ENCODE data around the gene MIXL1. TPM values are rescaled to one million over a fixed set of nuclear protein-coding genes. Genes with fewer than 3 reads are reported as not detected.
A peak's percentile ranks its signal among the peaks of the same experiment; 100 is the strongest.
"Not testable (repeated sequence)": the region's sequence is repeated elsewhere in the genome, so short reads cannot be mapped to it uniquely, and the experiment has no call there.

MIXL1 gene
- total RNA-seq, 1 donor: 1.6 TPM

DNA sequence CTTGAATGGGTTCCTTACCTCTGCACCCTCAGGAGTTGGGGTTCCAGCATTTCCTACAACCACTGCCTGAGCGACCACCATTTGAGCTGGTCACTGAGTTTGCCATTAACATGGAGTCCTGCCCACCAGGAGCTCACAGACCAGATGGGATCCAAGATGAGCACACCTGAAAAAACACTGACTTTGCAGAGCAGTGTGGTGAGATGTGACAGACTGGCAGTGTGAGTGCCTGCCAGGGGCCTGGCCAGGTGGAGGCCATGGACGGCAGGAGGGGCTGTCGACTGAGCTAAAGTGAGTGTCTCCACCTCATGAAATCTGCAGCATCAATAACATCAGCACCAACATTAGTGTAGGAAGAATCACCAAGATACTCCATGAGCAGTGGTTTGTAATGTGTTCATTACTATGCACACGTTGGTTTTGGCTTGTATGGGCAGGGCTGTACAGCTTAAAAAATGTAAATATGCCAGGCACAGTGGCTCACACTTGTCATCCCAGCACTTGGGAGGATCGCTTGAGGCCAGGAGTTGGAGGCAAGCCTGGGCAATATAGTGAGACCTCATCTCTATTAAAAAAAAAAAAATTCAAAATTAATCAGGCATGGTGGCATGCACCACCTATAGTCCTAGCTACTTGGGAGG lies 12.2 kb upstream of the MIXL1 start:
- DNase-seq (ENCODE audit: low read depth in 2 of 3, low spot score in 2 of 3): no peak

DNA sequence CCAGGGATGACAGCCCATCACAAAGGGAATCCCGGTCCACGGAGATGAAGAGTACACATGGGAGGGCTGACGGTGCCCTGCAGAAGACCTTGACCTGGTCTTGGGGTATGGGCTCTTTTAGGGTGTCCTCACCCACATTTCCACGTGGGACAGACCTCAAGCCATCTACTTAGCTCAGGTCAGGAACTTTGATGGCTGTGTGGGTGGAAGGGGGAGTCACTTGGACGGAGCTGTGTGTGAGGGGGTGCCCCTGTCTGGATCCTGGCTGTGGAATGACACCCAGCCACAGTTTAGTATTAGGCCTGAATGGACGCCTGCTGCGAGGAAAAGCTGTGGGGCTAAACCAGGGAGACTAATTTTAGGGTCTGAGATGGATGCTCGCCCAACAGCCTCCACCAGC lies 10.9 kb upstream of the MIXL1 start:
- no peak for DNase-seq (ENCODE audit: low read depth in 2 of 3, low spot score in 2 of 3)

DNA sequence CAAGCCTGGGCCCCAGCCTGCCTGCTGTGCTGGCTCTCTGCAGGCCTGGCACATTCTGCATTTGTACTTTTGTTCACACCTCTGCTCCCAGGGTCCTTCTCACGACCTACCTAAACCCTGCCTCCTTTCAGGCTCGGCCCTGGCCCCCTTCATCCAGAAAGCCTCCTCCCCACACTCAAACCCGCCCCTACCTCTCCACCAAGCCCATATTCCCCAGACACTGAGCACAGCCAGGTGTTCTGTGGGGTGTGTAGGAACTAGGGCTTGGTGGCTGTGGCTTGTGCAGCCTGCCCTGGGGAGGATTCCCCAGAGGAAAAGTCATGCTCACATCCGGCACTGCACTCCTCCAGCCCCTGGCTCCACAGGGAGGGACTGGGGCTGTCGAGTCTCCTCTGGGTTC lies 8.2 kb upstream of the MIXL1 start:
- no peak for DNase-seq (ENCODE audit: low read depth in 2 of 3, low spot score in 2 of 3)

DNA sequence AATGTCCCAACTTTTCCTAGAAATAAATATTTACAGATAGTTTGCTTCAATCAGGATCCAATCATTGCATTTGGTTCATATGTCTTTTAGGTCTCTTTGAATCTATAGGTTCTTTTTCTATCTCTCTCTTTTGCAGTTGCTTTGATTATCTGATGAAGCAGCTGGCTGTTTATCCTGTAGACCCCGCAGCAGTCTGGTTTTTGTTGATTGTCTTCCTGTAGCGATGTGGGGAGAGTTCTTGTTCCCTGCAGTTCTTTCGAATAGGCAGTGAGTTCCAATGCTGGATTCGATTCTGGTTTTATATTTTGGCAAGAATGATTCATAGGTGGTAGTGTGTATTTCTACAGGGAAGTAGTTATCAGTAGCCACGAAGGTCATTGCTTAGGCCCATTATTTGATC lies 7.4 kb upstream of the MIXL1 start:
- peak in 1 of 3 donors; percentile 13 for DNase-seq (ENCODE audit: low read depth in 2 of 3, low spot score in 2 of 3)

DNA sequence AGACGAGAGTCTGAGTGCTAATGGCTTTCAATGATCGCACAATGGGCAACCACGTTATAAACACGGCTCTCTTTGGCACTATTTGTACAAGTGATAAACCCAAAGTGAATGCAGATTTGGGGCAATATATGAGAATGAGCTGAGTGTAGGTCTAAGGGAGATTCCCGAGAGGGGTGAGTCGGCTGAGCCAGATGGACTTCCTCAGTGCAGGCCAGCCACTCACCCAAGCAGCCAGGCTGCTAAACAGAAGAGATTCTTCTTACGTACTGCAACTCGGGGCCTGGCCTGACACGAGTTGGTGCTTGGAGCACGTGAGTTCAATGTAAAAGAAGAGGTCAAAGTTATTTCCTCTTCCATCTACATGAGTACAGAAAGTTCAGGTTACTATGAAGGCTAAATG lies 6.2 kb upstream of the MIXL1 start:
- no peak for DNase-seq (ENCODE audit: low read depth in 2 of 3, low spot score in 2 of 3)

DNA sequence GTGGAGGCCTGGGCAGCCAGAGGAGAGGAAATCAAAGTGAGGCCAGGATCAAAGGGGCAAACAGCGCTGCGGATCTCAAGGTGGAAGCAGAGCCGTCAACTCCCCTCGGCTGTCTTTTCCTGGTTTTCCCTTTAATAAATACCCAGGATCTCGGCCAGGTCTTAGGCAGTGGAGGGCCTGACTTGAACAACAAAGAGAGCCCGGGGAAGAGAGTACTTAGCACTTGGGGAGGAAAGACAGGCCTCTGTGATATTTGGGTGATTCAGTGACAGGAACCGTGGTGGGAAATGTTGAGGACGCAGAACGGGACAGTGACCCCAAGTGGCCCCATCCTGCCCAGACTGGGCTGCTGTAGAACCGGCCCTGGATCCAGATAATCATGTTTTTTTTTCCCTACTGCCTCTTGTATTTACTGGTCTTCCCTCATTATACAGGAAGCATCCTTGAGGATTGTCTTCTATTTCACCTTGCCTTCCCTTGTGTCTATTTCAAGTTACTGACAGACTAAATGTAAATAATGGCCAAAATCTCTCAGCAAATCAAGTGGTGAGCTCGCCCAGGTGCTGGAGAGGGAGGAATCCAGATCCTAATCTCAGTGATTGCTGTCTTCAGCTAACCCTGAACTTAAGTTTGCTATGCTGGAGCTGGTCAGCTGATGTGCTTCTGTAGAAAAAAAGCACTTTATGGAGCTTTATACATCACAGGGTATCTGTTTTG lies 2.8 kb upstream of the MIXL1 start:
- DNase-seq (ENCODE audit: low read depth in 2 of 3, low spot score in 2 of 3): no peak

DNA sequence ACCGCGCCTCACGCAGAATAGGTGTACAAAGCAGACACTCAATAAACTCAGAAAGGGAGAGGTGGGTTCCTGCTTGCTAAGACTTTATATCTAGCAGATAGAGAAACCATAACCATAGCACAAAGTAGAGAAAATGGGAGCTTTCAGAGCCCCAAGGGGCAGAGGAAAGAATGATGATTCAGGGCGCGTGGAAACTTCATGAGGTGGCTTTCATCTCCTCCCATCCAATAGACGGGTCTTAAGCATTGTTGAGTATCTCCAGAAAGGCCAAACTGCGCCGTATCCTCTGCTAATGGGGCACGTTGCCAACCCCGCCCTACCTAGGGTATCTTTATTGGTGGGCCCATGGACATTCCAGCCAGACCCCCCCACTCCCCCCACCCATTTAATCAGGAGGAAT lies 778 bp upstream of the MIXL1 start:
- no peak for DNase-seq (ENCODE audit: low read depth in 2 of 3, low spot score in 2 of 3)

DNA sequence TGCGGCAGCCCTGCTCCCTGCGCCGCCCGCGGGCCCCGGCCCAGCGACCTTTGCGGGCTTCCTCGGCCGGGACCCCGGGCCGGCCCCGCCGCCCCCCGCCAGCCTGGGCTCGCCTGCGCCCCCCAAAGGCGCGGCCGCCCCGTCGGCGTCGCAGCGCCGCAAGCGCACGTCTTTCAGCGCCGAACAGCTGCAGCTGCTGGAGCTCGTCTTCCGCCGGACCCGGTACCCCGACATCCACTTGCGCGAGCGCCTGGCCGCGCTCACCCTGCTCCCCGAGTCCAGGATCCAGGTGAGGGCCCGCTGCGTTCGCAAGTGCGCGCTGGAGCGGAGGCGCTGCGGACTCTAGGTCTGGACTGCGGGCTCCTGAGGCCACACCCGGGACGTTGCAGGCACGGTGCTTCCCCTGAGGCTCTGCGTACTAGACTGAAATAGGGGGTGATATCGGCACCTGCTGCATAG lies 351 bp downstream of the MIXL1 start:
- peak in 2 of 3 donors; percentile 59 to 66 for DNase-seq (ENCODE audit: low read depth in 2 of 3, low spot score in 2 of 3)

DNA sequence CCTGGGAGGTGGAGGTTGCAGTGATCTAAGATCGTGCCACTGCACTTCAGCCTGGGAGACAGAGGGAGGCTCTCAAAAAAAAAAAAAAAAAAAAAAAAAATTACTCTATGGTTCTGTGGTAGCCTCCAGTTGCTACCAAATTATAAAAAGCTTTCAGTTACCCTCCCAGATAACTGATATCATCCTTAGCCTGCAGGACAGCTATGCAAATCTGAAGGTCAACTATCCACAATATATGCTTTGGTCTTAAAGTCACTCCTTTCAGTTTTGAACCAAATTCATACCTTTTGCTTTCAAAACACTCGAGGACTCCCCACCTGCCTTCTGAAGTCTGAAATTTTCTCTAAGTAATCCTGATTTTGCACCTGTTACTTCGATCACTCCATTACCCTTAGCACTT lies 3.1 kb downstream of the MIXL1 start:
- no peak for DNase-seq (ENCODE audit: low read depth in 2 of 3, low spot score in 2 of 3)

DNA sequence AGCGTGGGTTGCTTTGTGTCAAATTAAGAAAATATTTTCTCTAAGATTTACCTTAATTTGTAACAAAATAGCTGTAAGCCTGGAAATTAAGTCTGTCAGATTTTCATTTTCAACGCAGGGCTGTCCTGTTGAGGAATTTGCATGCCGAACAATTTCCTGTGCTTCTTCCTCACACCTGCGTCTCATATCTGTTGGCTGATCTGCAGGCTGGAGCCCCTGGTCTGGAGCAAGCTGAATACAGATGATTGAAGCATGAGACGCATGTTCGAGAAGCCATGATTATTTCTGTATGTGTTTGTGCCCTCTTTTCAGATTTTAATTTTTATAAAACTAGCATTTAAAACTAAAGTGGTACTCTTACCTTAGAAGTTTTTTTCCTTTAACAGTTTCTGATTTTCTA lies 9.8 kb downstream of the MIXL1 start:
- peak in 1 of 3 donors; percentile 20 for DNase-seq (ENCODE audit: low read depth in 2 of 3, low spot score in 2 of 3)

DNA sequence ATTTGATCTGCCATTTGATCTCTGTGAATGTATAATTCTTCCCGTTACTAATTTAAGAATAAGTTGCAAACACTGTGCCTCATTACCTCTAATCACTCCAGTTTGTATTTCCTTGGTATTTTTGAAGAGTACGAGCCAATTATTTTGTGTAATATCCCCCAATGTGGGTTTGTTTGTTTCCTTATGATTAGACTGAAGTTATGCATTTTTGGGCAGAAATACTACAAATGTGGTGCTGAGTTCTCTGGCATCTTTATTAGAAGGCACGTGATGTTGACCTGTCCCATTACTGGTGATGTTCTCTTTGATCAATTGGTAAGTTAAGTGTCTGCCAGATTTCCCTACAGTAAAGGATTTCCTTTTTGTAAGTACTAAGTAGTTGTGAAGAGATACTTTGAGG lies 10.3 kb downstream of the MIXL1 start:
- peak in 2 of 3 donors; percentile 26 to 61 for DNase-seq (ENCODE audit: low read depth in 2 of 3, low spot score in 2 of 3)

DNA sequence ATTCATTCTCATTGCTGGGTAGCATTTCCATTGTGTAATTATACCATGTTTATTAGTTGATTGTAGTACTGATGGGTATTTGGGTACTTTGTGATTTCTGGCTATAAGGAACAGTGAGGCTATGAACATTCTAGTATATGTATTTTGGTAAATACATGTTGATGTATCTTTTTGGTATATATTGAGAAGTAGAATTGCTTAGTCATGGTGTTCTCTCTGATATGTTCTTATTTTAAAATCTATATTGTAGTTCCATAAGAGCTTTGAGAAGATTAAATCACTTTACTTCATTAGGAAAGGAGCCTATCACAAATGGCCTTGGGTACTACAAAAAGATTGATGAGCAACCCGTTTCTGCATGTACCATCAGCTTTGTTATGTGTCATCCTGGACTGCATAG lies 13.4 kb downstream of the MIXL1 start:
- DNase-seq (ENCODE audit: low read depth in 2 of 3, low spot score in 2 of 3): no peak

DNA sequence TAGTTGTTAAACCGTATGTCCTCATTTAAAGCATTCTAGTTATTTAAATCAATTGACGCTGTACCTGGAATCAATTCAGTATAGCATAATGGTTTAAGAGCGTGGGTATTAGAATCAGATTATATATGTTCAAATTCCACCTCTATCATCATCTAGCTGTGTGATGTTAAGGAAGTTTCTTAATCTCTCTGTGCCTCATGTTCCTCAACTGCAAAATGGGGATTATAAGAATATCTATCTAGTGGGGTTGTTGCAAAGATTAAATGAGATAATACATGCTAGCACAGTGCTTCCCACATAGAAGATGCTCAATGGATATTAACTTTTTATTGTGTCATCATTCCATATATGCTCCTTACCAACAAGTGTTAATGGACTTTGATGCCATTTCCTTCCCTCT lies 16.0 kb downstream of the MIXL1 start:
- DNase-seq (ENCODE audit: low read depth in 2 of 3, low spot score in 2 of 3): no peak

DNA sequence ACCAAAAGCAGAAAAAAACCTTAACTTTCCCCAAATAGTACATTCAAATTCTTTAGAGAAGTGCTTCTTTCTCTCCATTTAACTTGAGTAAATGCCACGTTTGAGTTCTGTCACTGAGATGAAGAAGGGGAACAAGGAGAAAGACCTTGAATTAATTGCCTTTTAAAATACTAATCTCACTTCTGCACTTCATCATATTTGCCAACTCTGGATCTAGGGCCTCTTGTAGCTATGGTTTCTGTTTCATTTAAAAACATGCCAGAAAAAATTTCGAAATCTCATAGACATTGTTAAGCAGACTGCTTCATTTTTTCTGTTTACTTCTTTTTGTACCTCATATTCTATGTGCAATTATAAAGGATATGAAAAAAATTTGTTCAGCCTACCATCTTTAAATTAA lies 24.6 kb downstream of the MIXL1 start:
- DNase-seq (ENCODE audit: low read depth in 2 of 3, low spot score in 2 of 3): peak in 1 of 3 donors; percentile 51

DNA sequence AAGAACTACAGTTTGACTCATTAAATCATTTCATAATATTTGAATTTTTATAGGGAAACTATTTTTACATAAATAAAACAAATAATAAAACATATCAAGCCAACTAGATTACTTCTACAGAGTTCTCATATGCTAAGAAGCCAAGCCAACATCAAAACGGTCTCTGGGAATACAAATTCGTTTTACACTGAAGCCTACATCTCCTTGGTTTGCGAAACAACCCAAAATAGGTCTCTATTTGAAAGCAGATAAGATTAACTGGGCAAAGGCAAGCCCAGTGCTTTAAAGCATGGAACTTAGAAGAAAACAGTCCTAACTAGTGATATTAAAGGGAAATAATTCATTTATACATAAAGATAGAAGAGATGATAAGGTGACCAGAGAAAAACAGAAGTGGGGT lies 25.3 kb downstream of the MIXL1 start:
- no peak for DNase-seq (ENCODE audit: low read depth in 2 of 3, low spot score in 2 of 3)

DNA sequence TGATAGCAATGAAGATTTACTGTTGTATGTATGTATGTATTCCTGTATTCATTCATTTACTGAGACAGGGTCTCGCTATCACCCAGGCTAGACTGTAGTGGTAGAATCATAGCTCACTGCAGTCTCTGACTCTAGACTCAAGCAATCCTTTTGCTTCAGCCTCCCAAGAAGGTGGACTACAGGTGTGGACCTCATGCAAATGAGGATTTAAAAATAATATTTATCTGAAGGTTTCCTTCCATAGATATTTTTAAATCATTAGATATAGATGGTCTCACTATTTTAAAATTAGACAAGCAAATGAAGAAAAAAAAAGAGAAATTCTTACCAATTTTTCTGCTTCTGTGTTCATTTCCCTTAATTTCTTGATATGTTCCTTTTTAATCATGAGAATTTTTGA lies 27.0 kb downstream of the MIXL1 start:
- no peak for DNase-seq (ENCODE audit: low read depth in 2 of 3, low spot score in 2 of 3)

DNA sequence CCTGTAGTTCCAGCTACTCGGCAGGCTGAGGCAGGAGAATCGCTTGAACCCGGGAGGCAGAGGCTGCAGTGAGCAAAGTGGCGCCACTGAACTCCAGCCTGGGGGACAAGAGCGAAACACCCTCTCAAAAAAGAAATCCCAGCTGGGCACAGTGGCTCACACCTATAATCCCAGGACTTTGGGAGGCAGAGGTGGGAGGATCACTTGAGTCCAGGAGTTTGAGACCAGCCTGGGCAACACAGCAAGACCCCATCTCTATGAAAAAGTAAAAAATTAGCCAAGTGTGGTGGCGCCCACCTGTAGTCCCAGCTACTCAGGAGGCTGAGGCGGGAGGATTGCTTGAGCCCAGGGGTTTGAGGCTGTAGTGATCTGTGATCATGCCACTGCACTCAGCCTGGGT lies 29.4 kb downstream of the MIXL1 start:
- not testable (repeated sequence) for DNase-seq (ENCODE audit: low read depth in 2 of 3, low spot score in 2 of 3)

DNA sequence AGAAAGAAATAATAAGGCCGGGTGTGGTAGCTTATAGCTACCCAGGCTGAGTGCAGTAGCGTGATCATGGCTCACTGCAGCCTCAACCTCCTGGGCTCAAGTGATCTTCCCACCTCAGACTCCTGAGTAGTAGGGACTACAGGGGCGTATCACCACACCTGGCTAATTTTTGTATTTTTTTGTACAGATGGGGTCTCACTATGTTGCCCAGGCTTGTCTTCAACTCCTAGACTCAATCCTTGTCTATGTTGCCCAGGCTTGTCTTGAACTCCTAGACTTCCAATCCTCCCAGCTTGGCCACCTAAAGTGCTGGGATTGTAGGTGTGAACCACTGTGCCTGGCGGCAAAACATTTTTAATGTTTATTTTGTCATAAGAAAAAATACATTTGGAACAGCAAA lies 30.5 kb downstream of the MIXL1 start:
- DNase-seq (ENCODE audit: low read depth in 2 of 3, low spot score in 2 of 3): no peak

DNA sequence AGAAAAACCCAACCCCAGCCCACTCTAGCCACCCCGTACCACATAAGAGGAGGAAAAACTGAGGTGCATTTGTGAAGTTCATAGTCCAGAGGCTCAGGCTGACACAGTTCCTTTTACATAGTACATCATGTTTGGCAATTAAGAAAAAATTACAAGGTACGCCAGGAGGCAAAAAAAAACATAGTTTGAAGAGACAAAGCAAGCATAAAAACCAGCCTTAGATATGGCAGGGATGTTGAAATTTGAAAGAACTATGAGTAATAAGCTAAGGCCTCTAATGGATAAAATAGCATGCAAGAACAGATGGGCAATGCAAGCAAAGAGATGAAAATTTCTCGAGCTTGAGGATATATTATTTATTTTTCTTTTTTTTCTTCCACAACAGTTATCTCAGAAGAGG lies 31.9 kb downstream of the MIXL1 start:
- no peak for DNase-seq (ENCODE audit: low read depth in 2 of 3, low spot score in 2 of 3)

DNA sequence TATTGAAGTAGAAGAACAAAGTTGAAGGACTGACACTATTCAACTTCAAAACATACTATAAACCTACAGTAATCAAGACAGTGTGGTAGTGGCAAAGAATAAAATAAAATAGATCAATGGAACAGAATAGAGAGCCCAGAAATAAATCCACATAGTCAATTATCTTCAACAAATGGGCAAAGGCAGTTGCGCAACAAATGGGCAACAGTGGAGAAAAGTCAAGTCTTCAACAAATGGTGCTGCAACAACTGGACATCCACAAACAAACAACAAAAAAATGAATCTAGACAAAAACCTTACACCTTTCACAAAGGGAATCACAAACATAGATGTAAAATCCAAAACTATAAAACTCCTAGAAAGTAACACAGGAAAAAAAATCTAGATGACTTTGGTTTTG lies 38.4 kb downstream of the MIXL1 start:
- DNase-seq (ENCODE audit: low read depth in 2 of 3, low spot score in 2 of 3): no peak

DNA sequence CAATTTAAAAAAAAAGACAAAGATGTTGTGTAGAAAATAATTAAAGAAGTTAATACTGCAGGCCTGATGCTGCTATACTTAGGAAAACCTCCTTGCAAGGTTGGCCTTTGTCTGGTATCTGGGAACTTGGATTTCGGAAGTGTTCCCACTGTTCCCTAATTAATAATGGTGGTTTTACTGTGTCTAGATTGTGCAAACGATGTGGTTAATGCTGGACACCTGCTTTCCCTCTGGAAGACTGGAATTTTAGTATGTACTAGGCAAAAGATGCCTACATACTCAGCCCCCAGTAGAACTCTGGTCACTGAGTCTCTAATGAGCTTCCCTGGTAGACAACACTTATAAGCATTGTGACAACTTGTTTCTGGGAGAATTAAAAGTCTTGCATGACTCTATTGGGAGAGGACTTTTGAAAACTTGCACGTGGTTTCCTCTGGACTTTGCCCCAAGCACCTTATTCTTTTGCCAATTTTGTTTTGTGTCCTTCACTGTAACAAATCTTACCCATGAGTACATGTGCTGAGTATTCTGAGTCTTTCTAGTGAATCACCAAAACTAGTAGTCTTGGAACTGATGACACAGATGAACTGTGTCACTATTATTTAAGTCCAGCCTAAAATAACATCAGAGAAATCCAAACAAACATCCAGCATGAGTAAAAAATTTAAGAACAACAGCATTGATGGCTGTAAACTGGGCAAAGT lies 45.1 kb downstream of the MIXL1 start:
- no peak for DNase-seq (ENCODE audit: low read depth in 2 of 3, low spot score in 2 of 3)

Measured in hematopoietic multipotent progenitor cell (in vitro differentiated cells).